WTC11 (cell line): ENCODE results near the gene RAB3IL1. TPM values are rescaled to one million over a fixed set of nuclear protein-coding genes. Genes with fewer than 3 reads are reported as not detected.

Experiments
- ATAC-seq: fragments of 200-7000 bp; cut with Tn5 transposase; 2 replicates; pipeline ENCODE4 v1.10.0; 2021; ENCODE audit warnings: mild to moderate bottlenecking, moderate library complexity
- CTCF ChIA-PET: fragments of 300-600 bp; sonication (Branson Sonifier 250); formaldehyde crosslinking; loops from one replicate; lab custom pipeline; 2021; ENCODE audit warnings: antibody characterized with exemption; lab: Charles Lee
- POLR2A ChIA-PET: fragments of 350-600 bp; sonication (Branson Sonifier 250); formaldehyde crosslinking; loops from one replicate; lab custom pipeline; 2021; ENCODE audit warnings: antibody characterized with exemption; lab: Charles Lee
- DNase-seq: peaks from one replicate; pipeline ENCODE4 v3.0.0; 2021; ENCODE audit warnings: low spot score
- H3K27ac Mint-ChIP-seq: 2 replicates; pipeline ENCODE4 v1.8.0; 2021; ENCODE audit warnings: mixed read lengths
- H3K27me3 Mint-ChIP-seq: 2 replicates; pipeline ENCODE4 v1.8.0; 2021; ENCODE audit warnings: low read depth, mild to moderate bottlenecking, moderate library complexity, mixed read lengths
- H3K36me3 Mint-ChIP-seq: 2 replicates; pipeline ENCODE4 v1.8.0; 2021; ENCODE audit warnings: mixed read lengths
- H3K4me1 Mint-ChIP-seq: 2 replicates; pipeline ENCODE4 v1.8.0; 2022; ENCODE audit warnings: mixed read lengths
- H3K4me3 Mint-ChIP-seq: 2 replicates; pipeline ENCODE4 v1.8.0; 2021; ENCODE audit warnings: mild to moderate bottlenecking, moderate library complexity, mixed read lengths
- H3K9me3 Mint-ChIP-seq: 2 replicates; pipeline ENCODE4 v1.8.0; 2021; ENCODE audit warnings: mixed read lengths
- AR ChIP-seq: fragments of 250-450 bp; sonication (Bioruptor Pico); IDR thresholded peaks from 2 replicates; pipeline ENCODE4 v1.9.0; 2021; ENCODE audit warnings: mild to moderate bottlenecking
- ATF3 ChIP-seq: sonication (generic); formaldehyde crosslinking; conservative IDR thresholded peaks from 2 replicates; pipeline ENCODE4 v1.8.1; 2022; ENCODE audit warnings: mild to moderate bottlenecking, missing genetic modification reagents
- ELF4 ChIP-seq: sonication (generic); formaldehyde crosslinking; IDR thresholded peaks from 2 replicates; pipeline ENCODE4 v1.8.1; 2022; ENCODE audit warnings: low read depth, mild to moderate bottlenecking, moderate library complexity, missing genetic modification reagents
- ERG ChIP-seq: fragments of 250-450 bp; sonication (Bioruptor Pico); IDR thresholded peaks from 2 replicates; pipeline ENCODE4 v1.8.0; 2021; ENCODE audit warnings: mild to moderate bottlenecking
- ESRRA ChIP-seq: sonication (generic); formaldehyde crosslinking; IDR thresholded peaks from 2 replicates; pipeline ENCODE4 v1.8.1; 2022; ENCODE audit warnings: mild to moderate bottlenecking, missing genetic modification reagents, borderline replicate concordance
- MXD4 ChIP-seq: fragments of 250-450 bp; sonication (Bioruptor Pico); IDR thresholded peaks from 2 replicates; pipeline ENCODE4 v1.8.0; 2021; ENCODE audit warnings: mild to moderate bottlenecking, moderate library complexity, borderline replicate concordance
- NFATC4 ChIP-seq: fragments of 250-450 bp; sonication (Bioruptor Pico); IDR thresholded peaks from 2 replicates; pipeline ENCODE4 v1.9.0; 2021; ENCODE audit warnings: mild to moderate bottlenecking
- NR3C1 ChIP-seq: sonication (generic); formaldehyde crosslinking; conservative IDR thresholded peaks from 2 replicates; pipeline ENCODE4 v1.8.1; 2023; ENCODE audit warnings: low read depth, mild to moderate bottlenecking, missing genetic modification reagents
- SMAD3 ChIP-seq: sonication (generic); formaldehyde crosslinking; IDR thresholded peaks from 2 replicates; pipeline ENCODE4 v1.8.0; 2022; ENCODE audit warnings: missing genetic modification reagents, mild to moderate bottlenecking, borderline replicate concordance
- SP1 ChIP-seq: sonication (generic); formaldehyde crosslinking; conservative IDR thresholded peaks from 2 replicates; pipeline ENCODE4 v1.8.1; 2022; ENCODE audit warnings: missing genetic modification reagents
- STAT6 ChIP-seq: sonication (generic); formaldehyde crosslinking; conservative IDR thresholded peaks from 2 replicates; pipeline ENCODE4 v1.8.1; 2023; ENCODE audit warnings: mild to moderate bottlenecking, low read depth, missing genetic modification reagents, moderate library complexity
- TEAD4 ChIP-seq: sonication (generic); formaldehyde crosslinking; IDR thresholded peaks from 2 replicates; pipeline ENCODE4 v1.8.0; 2022; ENCODE audit warnings: mild to moderate bottlenecking, missing genetic modification reagents
- TP53 ChIP-seq: sonication (generic); formaldehyde crosslinking; IDR thresholded peaks from 2 replicates; pipeline ENCODE4 v1.8.1; 2023; ENCODE audit warnings: mild to moderate bottlenecking, missing genetic modification reagents
- USF1 ChIP-seq: sonication (generic); formaldehyde crosslinking; IDR thresholded peaks from 2 replicates; pipeline ENCODE4 v1.8.0; 2022; ENCODE audit warnings: mild to moderate bottlenecking, missing genetic modification reagents
- ZBTB21 ChIP-seq: sonication (generic); formaldehyde crosslinking; IDR thresholded peaks from 2 replicates; pipeline ENCODE4 v1.8.1; 2023; ENCODE audit warnings: mild to moderate bottlenecking, missing genetic modification reagents, borderline replicate concordance
- ZNF138 ChIP-seq: sonication (generic); formaldehyde crosslinking; conservative IDR thresholded peaks from 2 replicates; pipeline ENCODE4 v1.8.1; 2022; ENCODE audit warnings: mild to moderate bottlenecking, moderate library complexity, missing genetic modification reagents
- total RNA-seq: library from RNA; stranded (reverse); gene quantifications from 3 replicates; pipeline ENCODE4 v1.2.3, GENCODE V29; 2021
- TF ChIP-seq, protein P1 (sequence below): fragments of 250-450 bp; sonication (Bioruptor Pico); IDR thresholded peaks from 2 replicates; pipeline ENCODE4 v1.9.0; 2021; ENCODE audit warnings: moderate library complexity, mild to moderate bottlenecking, inconsistent platforms, borderline replicate concordance
- TF ChIP-seq, protein P2 (sequence below): sonication (generic); formaldehyde crosslinking; IDR thresholded peaks from 2 replicates; pipeline ENCODE4 v1.8.1; 2023; ENCODE audit warnings: mild to moderate bottlenecking, missing genetic modification reagents

RAB3IL1 gene
- total RNA-seq, 1 experiment from 2014 or later = 7.2 TPM

GRCh38 chr11:61861634-61862033 is 55.7 kb downstream of the RAB3IL1 start:
- peaks cover 4% of the 10 kb centered on the region; the same call in 1 of the 2 replicates for H3K4me1 Mint-ChIP-seq
- H3K9me3 Mint-ChIP-seq = no peaks in the 10 kb centered on the region
- no peak overlapping the region for H3K27ac Mint-ChIP-seq
- H3K4me3 Mint-ChIP-seq = no peak overlapping the region
- ATAC-seq = no peak
- no peak for TF ChIP-seq MXD4 (CRISPR knock-in tag)
- no peak for TF ChIP-seq ELF4 (CRISPR knock-in tag)
- TF ChIP-seq STAT6 (CRISPR knock-in tag) = no peak
- TF ChIP-seq AR (CRISPR knock-in tag) = no peak
- TF ChIP-seq SMAD3 (CRISPR knock-in tag) = no peak
- no peak for TF ChIP-seq ATF3
- TF ChIP-seq ESRRA (CRISPR knock-in tag) = no peak
- TF ChIP-seq USF1 (CRISPR knock-in tag) = no peak
- peaks cover 64% of the 10 kb centered on the region for H3K36me3 Mint-ChIP-seq
- ChIA-PET CTCF (no interaction called here), POLR2A (no interaction called here)
- no peaks in the 10 kb centered on the region for H3K27me3 Mint-ChIP-seq
- DNase-seq = no peak

- no peak overlapping the region for H3K4me3 Mint-ChIP-seq
- no peaks in the 10 kb centered on the region for H3K9me3 Mint-ChIP-seq
- H3K4me1 Mint-ChIP-seq = no peaks in the 10 kb centered on the region
- DNase-seq (no peak), ATAC-seq (no peak)
- H3K27ac Mint-ChIP-seq = no peak overlapping the region
- H3K27me3 Mint-ChIP-seq = no peaks in the 10 kb centered on the region
- ChIA-PET POLR2A (no interaction called here), CTCF (no interaction called here)
- H3K36me3 Mint-ChIP-seq = peaks cover 62% of the 10 kb centered on the region
- TF ChIP-seq AR (CRISPR knock-in tag) (no peak), TP53 (CRISPR knock-in tag) (no peak), ERG (CRISPR knock-in tag) (no peak), ZBTB21 (no peak), ZNF138 (CRISPR knock-in tag) (no peak), NR3C1 (CRISPR knock-in tag) (no peak), USF1 (CRISPR knock-in tag) (no peak), TEAD4 (CRISPR knock-in tag) (no peak), SP1 (CRISPR knock-in tag) (no peak), NFATC4 (CRISPR knock-in tag) (no peak)
- TF ChIP-seq, protein P1, sequence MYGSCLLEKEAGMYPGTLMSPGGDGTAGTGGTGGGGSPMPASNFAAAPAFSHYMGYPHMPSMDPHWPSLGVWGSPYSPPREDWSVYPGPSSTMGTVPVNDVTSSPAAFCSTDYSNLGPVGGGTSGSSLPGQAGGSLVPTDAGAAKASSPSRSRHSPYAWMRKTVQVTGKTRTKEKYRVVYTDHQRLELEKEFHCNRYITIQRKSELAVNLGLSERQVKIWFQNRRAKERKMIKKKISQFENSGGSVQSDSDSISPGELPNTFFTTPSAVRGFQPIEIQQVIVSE (CRISPR knock-in tag) = no peak
- TF ChIP-seq, protein P2, sequence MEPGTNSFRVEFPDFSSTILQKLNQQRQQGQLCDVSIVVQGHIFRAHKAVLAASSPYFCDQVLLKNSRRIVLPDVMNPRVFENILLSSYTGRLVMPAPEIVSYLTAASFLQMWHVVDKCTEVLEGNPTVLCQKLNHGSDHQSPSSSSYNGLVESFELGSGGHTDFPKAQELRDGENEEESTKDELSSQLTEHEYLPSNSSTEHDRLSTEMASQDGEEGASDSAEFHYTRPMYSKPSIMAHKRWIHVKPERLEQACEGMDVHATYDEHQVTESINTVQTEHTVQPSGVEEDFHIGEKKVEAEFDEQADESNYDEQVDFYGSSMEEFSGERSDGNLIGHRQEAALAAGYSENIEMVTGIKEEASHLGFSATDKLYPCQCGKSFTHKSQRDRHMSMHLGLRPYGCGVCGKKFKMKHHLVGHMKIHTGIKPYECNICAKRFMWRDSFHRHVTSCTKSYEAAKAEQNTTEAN (CRISPR knock-in tag) = no peak
Observed at GRCh38 chr11:61860054-61860903, 57.1 kb downstream of the RAB3IL1 start.
